Left ventricle myocardium inferior (tissue), 1 donor: ENCODE data around the gene ZNF615. TPM values are rescaled to one million over a fixed set of nuclear protein-coding genes. Genes with fewer than 3 reads are reported as not detected.
"Not testable (repeated sequence)": the region's sequence is repeated elsewhere in the genome, so short reads cannot be mapped to it uniquely, and the experiment has no call there.

Source experiments
- DNase-seq: peaks from one replicate; pipeline ENCODE4 v3.0.0-alpha.2; 2020
- H3K27ac ChIP-seq: fragments of 200-600 bp; replicated peaks from 2 replicates; pipeline ENCODE4 v1.8.0; 2021
- H3K27me3 ChIP-seq: fragments of 200-600 bp; 2 replicates; pipeline ENCODE4 v1.8.0; 2021; ENCODE audit warnings: low read depth
- H3K36me3 ChIP-seq: fragments of 200-600 bp; 2 replicates; pipeline ENCODE4 v1.8.0; 2021
- H3K4me1 ChIP-seq: fragments of 200-600 bp; 2 replicates; pipeline ENCODE4 v1.8.0; 2021
- H3K4me3 ChIP-seq: fragments of 200-600 bp; 2 replicates; pipeline ENCODE4 v1.8.0; 2021; ENCODE audit warnings: mild to moderate bottlenecking, moderate library complexity
- H3K9me3 ChIP-seq: fragments of 200-600 bp; replicated peaks from 2 replicates; pipeline ENCODE4 v1.8.0; 2021
- CTCF ChIP-seq: fragments of 200-600 bp; IDR thresholded peaks from 2 replicates; pipeline ENCODE4 v1.8.0; 2021; ENCODE audit warnings: antibody characterized with exemption, mild to moderate bottlenecking, borderline replicate concordance
- intact Hi-C: fragments of 100-400 bp; cut with micrococcal nuclease; formaldehyde crosslinking; loops from one replicate; pipeline ENCODE4 v1.11.0; 2022
- long read RNA-seq: library from polyadenylated mRNA; unstranded; transcript quantifications from one replicate; pipeline ENCODE4 v2.0.0, GENCODE V29; 2021
- total RNA-seq: library from RNA; stranded (reverse); fragmentation: NEBNext Ultra II Directional; extraction: Animal tissue kit (Norgen Biotek cat#: 25700); gene quantifications from one replicate; pipeline ENCODE4 v1.2.1, GENCODE V29; 2021
- donor health status: DM: no; HTN: yes; CAD: no; lungs with severe emphysema.

Gene ZNF615
- 11.2 TPM for total RNA-seq
- long read RNA-seq, full-length matches to known transcripts: 8 of 9 reads
- long read RNA-seq, partial matches to known transcripts: 0 of 9 reads
- long read RNA-seq, other reads (novel, unspliced or antisense): 1 of 9 reads

- H3K36me3 ChIP-seq: peaks cover 33% of the 10 kb centered on the region
- intact Hi-C loops: no loop called here
- no peaks in the 10 kb centered on the region for H3K27me3 ChIP-seq
- H3K4me3 ChIP-seq: peak within 1 kb of the TSS; percentile 84
- peak within 1 kb of the TSS; percentile 93 for H3K27ac ChIP-seq
- peaks cover 29% of the 10 kb centered on the region for H3K9me3 ChIP-seq
- TF ChIP-seq CTCF: no peak
- H3K4me1 ChIP-seq: peaks cover 23% of the 10 kb centered on the region
- peak; percentile 91 for DNase-seq
These were observed at the start of gene ZNF615 for GRCh38 chr19:52007806-52008557. Gene ZNF615, minus strand, starts transcription at chr19:52008211. Its CDS starts 4,500 bp downstream, at chr19:52003711.

- intact Hi-C loops, H3K27ac ChIP-seq, H3K4me3 ChIP-seq, DNase-seq, H3K4me1 ChIP-seq, H3K27me3 ChIP-seq: not testable (repeated sequence)
- Histone ChIP-seq H3K36me3 (peaks cover 47% of the 10 kb centered on the region), H3K9me3 (peaks cover 98% of the 10 kb centered on the region)
These were observed 48.5 kb upstream of the ZNF615 start for GRCh38 chr19:52056480-52056879.

GRCh38 chr19:52051736-52052135, 43.7 kb upstream of the ZNF615 start:
- H3K4me3 ChIP-seq, intact Hi-C loops, DNase-seq, H3K27me3 ChIP-seq, H3K27ac ChIP-seq: not testable (repeated sequence)
- peaks cover 52% of the 10 kb centered on the region for H3K9me3 ChIP-seq
- peaks cover 25% of the 10 kb centered on the region for H3K36me3 ChIP-seq
- H3K4me1 ChIP-seq: peaks cover 20% of the 10 kb centered on the region

GRCh38 chr19:52048555-52049501, 40.8 kb upstream of the ZNF615 start, which contains the start of gene ZNF432:
Gene ZNF432, minus strand, starts transcription at chr19:52048838. Its CDS starts 1,970 bp downstream, at chr19:52046868.
- peaks cover 20% of the 10 kb centered on the region for H3K4me1 ChIP-seq
- TF ChIP-seq CTCF: no peak
- peak within 1 kb of the TSS; percentile 73 for H3K4me3 ChIP-seq
- intact Hi-C loops: no loop called here
- peaks cover 39% of the 10 kb centered on the region for H3K9me3 ChIP-seq
- H3K27ac ChIP-seq: peak within 1 kb of the TSS; percentile 97
- H3K27me3 ChIP-seq: no peaks in the 10 kb centered on the region
- H3K36me3 ChIP-seq: peaks cover 54% of the 10 kb centered on the region
- peak; percentile 94 for DNase-seq

GRCh38 chr19:52039169-52039568, 31.2 kb upstream of the ZNF615 start:
- H3K27ac ChIP-seq: no peak overlapping the region
- no peak for TF ChIP-seq CTCF
- H3K4me1 ChIP-seq: no peaks in the 10 kb centered on the region
- no peak overlapping the region for H3K4me3 ChIP-seq
- no peaks in the 10 kb centered on the region for H3K27me3 ChIP-seq
- intact Hi-C loops: no loop called here
- no peak for DNase-seq
- H3K9me3 ChIP-seq: peaks cover 93% of the 10 kb centered on the region
- H3K36me3 ChIP-seq: peaks cover 93% of the 10 kb centered on the region

- TF ChIP-seq CTCF: no peak
- no peaks in the 10 kb centered on the region for H3K27me3 ChIP-seq
- intact Hi-C loops: no loop called here
- peaks cover 91% of the 10 kb centered on the region for H3K9me3 ChIP-seq
- no peaks in the 10 kb centered on the region for H3K4me1 ChIP-seq
- DNase-seq: no peak
- H3K4me3 ChIP-seq: no peak overlapping the region
- H3K27ac ChIP-seq: no peak overlapping the region
- H3K36me3 ChIP-seq: peaks cover 83% of the 10 kb centered on the region
These were observed 26.2 kb upstream of the ZNF615 start for GRCh38 chr19:52034051-52034728.
